ENCODE measurements around the gene PPP2R2B. TPM values are rescaled to one million over a fixed set of nuclear protein-coding genes. Genes with fewer than 3 reads are reported as not detected.

Gene PPP2R2B
- total RNA-seq, 6 experiments from 2014 or later = 0.15 to 0.77 (median 0.27) TPM

GRCh38 chr5:146778795-146779194 is 99.8 kb downstream of the PPP2R2B start:
- TF ChIP-seq POLR2A (IDR thresholded peaks at IDR 0.05) (no peak), CTCF (IDR thresholded peaks at IDR 0.05) (no peak)
- H3K9me3 ChIP-seq = no peaks in the 10 kb centered on the region
- 48% methylated on average over 3 of the region's 3 CpGs for WGBS (ENCODE audit: insufficient coverage, low coverage, low lambda C conversion rate, missing lambda C conversion rate)
- no peak overlapping the region for H3K4me3 ChIP-seq
- DNase-seq = no peak
- H3K27me3 ChIP-seq = no peaks in the 10 kb centered on the region
- ATAC-seq = no peak
- no peaks in the 10 kb centered on the region for H3K4me1 ChIP-seq
- intact Hi-C loops (cut with DNase I) = no loop called here
- H3K36me3 ChIP-seq = no peaks in the 10 kb centered on the region
- no peak overlapping the region for H3K27ac ChIP-seq

GRCh38 chr5:146778261-146778660 is 100.3 kb downstream of the PPP2R2B start:
- intact Hi-C loops (cut with DNase I) = no loop called here
- Histone ChIP-seq H3K36me3 (no peaks in the 10 kb centered on the region), H3K4me1 (no peaks in the 10 kb centered on the region), H3K4me3 (no peak overlapping the region), H3K27me3 (no peaks in the 10 kb centered on the region), H3K27ac (no peak overlapping the region), H3K9me3 (no peaks in the 10 kb centered on the region)
- DNase-seq (no peak), ATAC-seq (no peak)
- no peak for TF ChIP-seq CTCF (IDR thresholded peaks at IDR 0.05)
- TF ChIP-seq POLR2A (IDR thresholded peaks at IDR 0.05) = no peak

- DNase-seq = no peak
- WGBS (ENCODE audit: insufficient coverage, low coverage, low lambda C conversion rate, missing lambda C conversion rate) = 48% methylated on average over 3 of the region's 3 CpGs
- ATAC-seq = no peak
Measured at GRCh38 chr5:146772881-146773466, 105.6 kb downstream of the PPP2R2B start.

GRCh38 chr5:146770980-146771379 is 107.6 kb downstream of the PPP2R2B start:
- no peaks in the 10 kb centered on the region for H3K4me1 ChIP-seq
- H3K27ac ChIP-seq = no peak overlapping the region
- H3K4me3 ChIP-seq = no peak overlapping the region
- TF ChIP-seq CTCF (IDR thresholded peaks at IDR 0.05) (no peak), POLR2A (IDR thresholded peaks at IDR 0.05) (no peak)
- no peak for DNase-seq
- 72% methylated on average over 3 of the region's 3 CpGs for WGBS (ENCODE audit: insufficient coverage, low coverage, low lambda C conversion rate, missing lambda C conversion rate)
- H3K36me3 ChIP-seq = no peaks in the 10 kb centered on the region
- no peaks in the 10 kb centered on the region for H3K9me3 ChIP-seq
- no peak for ATAC-seq
- H3K27me3 ChIP-seq = no peaks in the 10 kb centered on the region
- intact Hi-C loops (cut with DNase I) = no loop called here

More at GRCh38 chr5:146772881-146773466, 105.6 kb downstream of the PPP2R2B start:
- Histone ChIP-seq H3K4me1 (no peaks in the 10 kb centered on the region), H3K27me3 (no peaks in the 10 kb centered on the region), H3K27ac (no peak overlapping the region), H3K36me3 (no peaks in the 10 kb centered on the region), H3K4me3 (no peak overlapping the region), H3K9me3 (no peaks in the 10 kb centered on the region)
- TF ChIP-seq POLR2A (IDR thresholded peaks at IDR 0.05) = no peak
- intact Hi-C loops (cut with DNase I) = no loop called here

- Histone ChIP-seq H3K9me3 (no peaks in the 10 kb centered on the region), H3K27me3 (no peaks in the 10 kb centered on the region), H3K36me3 (no peaks in the 10 kb centered on the region), H3K4me3 (no peak overlapping the region), H3K4me1 (no peaks in the 10 kb centered on the region), H3K27ac (no peak overlapping the region)
- 57% methylated on average over 2 of the region's 2 CpGs for WGBS (ENCODE audit: insufficient coverage, low coverage, low lambda C conversion rate, missing lambda C conversion rate)
- intact Hi-C loops (cut with DNase I) = no loop called here
- TF ChIP-seq CTCF (IDR thresholded peaks at IDR 0.05) (no peak), POLR2A (IDR thresholded peaks at IDR 0.05) (no peak)
- ATAC-seq (no peak), DNase-seq (no peak)
Measured at GRCh38 chr5:146770546-146770945, 108.0 kb downstream of the PPP2R2B start.
